HL-60 (cell line): ENCODE measurements around the gene SEL1L2.

Source experiments
- DNase-seq, 2 experiments: peaks; one replicate each; pipeline ENCODE4 v3.0.0-alpha.2; 2010 to 2020; ENCODE audit warnings: low read depth in 1 of 2, low spot score in 1 of 2
- H3K27ac ChIP-seq: fragments of 250-450 bp; sonication (Bioruptor Pico); replicated peaks from 2 replicates; pipeline ENCODE4 v1.5.1; 2020; ENCODE audit warnings: mild to moderate bottlenecking, moderate library complexity
- H3K27me3 ChIP-seq: fragments of 250-450 bp; sonication (Bioruptor Pico); 2 replicates; pipeline ENCODE4 v1.5.1; 2021; ENCODE audit warnings: mild to moderate bottlenecking, moderate library complexity; ENCODE audit not compliant: insufficient read depth, poor library complexity, severe bottlenecking
- H3K4me3 ChIP-seq: replicated peaks from 2 replicates; pipeline ENCODE4 v1.5.1; 2011; ENCODE audit warnings: mild to moderate bottlenecking, control low read depth, low read length; ENCODE audit not compliant: insufficient read depth
- GABPA ChIP-seq: IDR thresholded peaks from 2 replicates; pipeline ENCODE4 v1.6.1; 2012; ENCODE audit warnings: low read depth
- POLR2AphosphoS5 ChIP-seq: IDR thresholded peaks from 2 replicates; pipeline ENCODE4 v1.6.1; 2012; ENCODE audit warnings: low read depth
- SPI1 ChIP-seq: IDR thresholded peaks from 2 replicates; pipeline ENCODE4 v1.6.1; 2012; ENCODE audit warnings: low read depth, mild to moderate bottlenecking, borderline replicate concordance
- TF ChIP-seq, protein P1 (sequence below): IDR thresholded peaks from one replicate; pipeline ENCODE4 v1.5.1; 2011; ENCODE audit warnings: low read length, control low read depth, inconsistent platforms; ENCODE audit not compliant: insufficient read depth
- TF ChIP-seq, protein P2 (sequence below): IDR thresholded peaks from 2 replicates; pipeline ENCODE4 v1.6.1; 2012; ENCODE audit warnings: low read depth; ENCODE audit not compliant: insufficient replicate concordance

SEL1L2 gene

DNA sequence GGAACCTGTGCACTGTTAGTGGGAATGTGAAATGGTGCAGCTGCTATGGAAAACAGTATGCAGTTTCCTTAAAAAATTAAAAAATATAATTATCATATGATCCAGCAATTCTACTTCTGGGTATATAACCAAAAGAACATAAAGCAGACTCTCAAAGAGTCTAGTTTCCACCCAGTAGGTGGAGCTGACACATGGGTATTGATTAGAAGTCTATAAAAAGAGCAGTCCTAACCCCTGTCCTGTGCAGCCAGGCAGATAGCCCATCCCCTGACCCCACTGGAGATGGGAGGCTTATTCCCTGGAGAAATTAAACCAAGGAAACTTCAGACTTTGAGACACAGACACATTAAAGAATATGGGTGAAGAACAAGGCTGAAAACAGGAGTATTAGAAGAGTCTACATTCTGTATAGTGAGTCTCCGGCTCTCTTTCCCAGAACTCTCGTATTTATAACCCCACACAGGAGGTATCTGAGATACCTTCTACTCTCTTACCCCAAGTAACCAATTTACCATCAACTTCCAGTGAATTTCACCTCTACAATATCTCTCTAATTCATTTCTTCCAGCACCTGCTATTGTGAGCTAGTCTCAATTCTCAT lies 92.3 kb downstream of the SEL1L2 start:
- no peak for DNase-seq
- Histone ChIP-seq H3K4me3 (no peak overlapping the region), H3K27ac (no peak overlapping the region), H3K27me3 (no peaks in the 10 kb centered on the region)
- TF ChIP-seq SPI1 (no peak), POLR2AphosphoS5 (no peak), GABPA (no peak)
- TF ChIP-seq, protein P1, sequence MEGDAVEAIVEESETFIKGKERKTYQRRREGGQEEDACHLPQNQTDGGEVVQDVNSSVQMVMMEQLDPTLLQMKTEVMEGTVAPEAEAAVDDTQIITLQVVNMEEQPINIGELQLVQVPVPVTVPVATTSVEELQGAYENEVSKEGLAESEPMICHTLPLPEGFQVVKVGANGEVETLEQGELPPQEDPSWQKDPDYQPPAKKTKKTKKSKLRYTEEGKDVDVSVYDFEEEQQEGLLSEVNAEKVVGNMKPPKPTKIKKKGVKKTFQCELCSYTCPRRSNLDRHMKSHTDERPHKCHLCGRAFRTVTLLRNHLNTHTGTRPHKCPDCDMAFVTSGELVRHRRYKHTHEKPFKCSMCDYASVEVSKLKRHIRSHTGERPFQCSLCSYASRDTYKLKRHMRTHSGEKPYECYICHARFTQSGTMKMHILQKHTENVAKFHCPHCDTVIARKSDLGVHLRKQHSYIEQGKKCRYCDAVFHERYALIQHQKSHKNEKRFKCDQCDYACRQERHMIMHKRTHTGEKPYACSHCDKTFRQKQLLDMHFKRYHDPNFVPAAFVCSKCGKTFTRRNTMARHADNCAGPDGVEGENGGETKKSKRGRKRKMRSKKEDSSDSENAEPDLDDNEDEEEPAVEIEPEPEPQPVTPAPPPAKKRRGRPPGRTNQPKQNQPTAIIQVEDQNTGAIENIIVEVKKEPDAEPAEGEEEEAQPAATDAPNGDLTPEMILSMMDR, result no peak
- TF ChIP-seq, protein P2, sequence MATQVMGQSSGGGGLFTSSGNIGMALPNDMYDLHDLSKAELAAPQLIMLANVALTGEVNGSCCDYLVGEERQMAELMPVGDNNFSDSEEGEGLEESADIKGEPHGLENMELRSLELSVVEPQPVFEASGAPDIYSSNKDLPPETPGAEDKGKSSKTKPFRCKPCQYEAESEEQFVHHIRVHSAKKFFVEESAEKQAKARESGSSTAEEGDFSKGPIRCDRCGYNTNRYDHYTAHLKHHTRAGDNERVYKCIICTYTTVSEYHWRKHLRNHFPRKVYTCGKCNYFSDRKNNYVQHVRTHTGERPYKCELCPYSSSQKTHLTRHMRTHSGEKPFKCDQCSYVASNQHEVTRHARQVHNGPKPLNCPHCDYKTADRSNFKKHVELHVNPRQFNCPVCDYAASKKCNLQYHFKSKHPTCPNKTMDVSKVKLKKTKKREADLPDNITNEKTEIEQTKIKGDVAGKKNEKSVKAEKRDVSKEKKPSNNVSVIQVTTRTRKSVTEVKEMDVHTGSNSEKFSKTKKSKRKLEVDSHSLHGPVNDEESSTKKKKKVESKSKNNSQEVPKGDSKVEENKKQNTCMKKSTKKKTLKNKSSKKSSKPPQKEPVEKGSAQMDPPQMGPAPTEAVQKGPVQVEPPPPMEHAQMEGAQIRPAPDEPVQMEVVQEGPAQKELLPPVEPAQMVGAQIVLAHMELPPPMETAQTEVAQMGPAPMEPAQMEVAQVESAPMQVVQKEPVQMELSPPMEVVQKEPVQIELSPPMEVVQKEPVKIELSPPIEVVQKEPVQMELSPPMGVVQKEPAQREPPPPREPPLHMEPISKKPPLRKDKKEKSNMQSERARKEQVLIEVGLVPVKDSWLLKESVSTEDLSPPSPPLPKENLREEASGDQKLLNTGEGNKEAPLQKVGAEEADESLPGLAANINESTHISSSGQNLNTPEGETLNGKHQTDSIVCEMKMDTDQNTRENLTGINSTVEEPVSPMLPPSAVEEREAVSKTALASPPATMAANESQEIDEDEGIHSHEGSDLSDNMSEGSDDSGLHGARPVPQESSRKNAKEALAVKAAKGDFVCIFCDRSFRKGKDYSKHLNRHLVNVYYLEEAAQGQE, result no peak

GRCh38 chr20:13891575-13891974 lies 98.8 kb downstream of the SEL1L2 start:
- TF ChIP-seq SPI1 (no peak), POLR2AphosphoS5 (no peak), GABPA (no peak)
- TF ChIP-seq, protein P2, result no peak
- TF ChIP-seq, protein P1, result no peak
- H3K27ac ChIP-seq, result no peak overlapping the region
- no peaks in the 10 kb centered on the region for H3K27me3 ChIP-seq
- DNase-seq, result no peak
- no peak overlapping the region for H3K4me3 ChIP-seq

- no peak overlapping the region for H3K27ac ChIP-seq
- H3K4me3 ChIP-seq, result no peak overlapping the region
- no peaks in the 10 kb centered on the region for H3K27me3 ChIP-seq
- TF ChIP-seq GABPA, result no peak
- TF ChIP-seq SPI1, result no peak
- TF ChIP-seq POLR2AphosphoS5, result no peak
- TF ChIP-seq, protein P1, result no peak
- TF ChIP-seq, protein P2, result no peak
- DNase-seq, result no peak
Observed at GRCh38 chr20:13884803-13885202, 105.6 kb downstream of the SEL1L2 start.
